HEK293 (cell line): ENCODE measurements around the gene CDK14.
A peak's percentile ranks its signal among the peaks of the same experiment; 100 is the strongest.

Source experiments
- CTCF ChIA-PET: fragments of 350-600 bp; formaldehyde crosslinking; extraction: SDS; loops from one replicate; lab custom pipeline; 2021; ENCODE audit warnings: antibody characterized with exemption; lab: Yijun Ruan, JAX
- POLR2A ChIA-PET: fragments of 300-600 bp; formaldehyde crosslinking; extraction: SDS; loops from one replicate; lab custom pipeline; 2020; ENCODE audit warnings: antibody characterized with exemption, inconsistent platforms; lab: Yijun Ruan, JAX
- H3K27ac ChIP-seq: fragments of 200-500 bp; sonication (Bioruptor generic); 2 replicates; pipeline ENCODE4 v1.5.1; 2014; ENCODE audit warnings: low read depth, low read length, control low read depth, inconsistent platforms; ENCODE audit errors: extremely low read depth
- H3K36me3 ChIP-seq, 2 experiments: fragments of 200-500 bp in 1 of 2; sonication (Bioruptor generic) in 1 of 2; 1 replicate in 1 of 2; 2 replicates in 1 of 2; pipeline ENCODE4 v1.5.1; 2014 to 2017; ENCODE audit warnings: inconsistent platforms in 2 of 2, low read length in 2 of 2; ENCODE audit not compliant: control insufficient read depth in 2 of 2, insufficient read depth in 1 of 2
- H3K4me1 ChIP-seq: fragments of 200-500 bp; sonication (Bioruptor generic); 2 replicates; pipeline ENCODE4 v1.5.1; 2014; ENCODE audit warnings: mild to moderate bottlenecking, low read length, inconsistent platforms; ENCODE audit not compliant: control insufficient read depth, insufficient read depth
- H3K4me3 ChIP-seq: 2 replicates; pipeline ENCODE4 v1.5.1; 2011; ENCODE audit warnings: low read depth, mild to moderate bottlenecking, control low read depth, low read length, moderate library complexity
- H3K9me3 ChIP-seq: fragments of 200-500 bp; sonication (Bioruptor generic); 2 replicates; pipeline ENCODE4 v1.5.1; 2014; ENCODE audit warnings: low read depth, low read length, inconsistent platforms; ENCODE audit not compliant: control insufficient read depth, insufficient read depth
- FEZF1 ChIP-seq: fragments of 450-650 bp; formaldehyde crosslinking; IDR thresholded peaks from 2 replicates; pipeline ENCODE4 v1.5.1; 2016; ENCODE audit warnings: missing biosample characterization, missing genetic modification characterization
- KLF1 ChIP-seq: fragments of 450-650 bp; formaldehyde crosslinking; IDR thresholded peaks from 2 replicates; pipeline ENCODE4 v1.5.1; 2016; ENCODE audit warnings: missing biosample characterization, missing genetic modification characterization
- OSR2 ChIP-seq: fragments of 450-650 bp; formaldehyde crosslinking; IDR thresholded peaks from 2 replicates; pipeline ENCODE4 v1.5.1; 2016; ENCODE audit warnings: missing biosample characterization, missing genetic modification characterization
- OVOL3 ChIP-seq: fragments of 450-650 bp; formaldehyde crosslinking; IDR thresholded peaks from 2 replicates; pipeline ENCODE4 v1.5.1; 2016; ENCODE audit warnings: missing biosample characterization, missing genetic modification characterization
- PRDM1 ChIP-seq: fragments of 450-650 bp; formaldehyde crosslinking; IDR thresholded peaks from 2 replicates; pipeline ENCODE4; 2016; ENCODE audit warnings: missing biosample characterization, missing genetic modification characterization
- TCF7L2 ChIP-seq: IDR thresholded peaks from 2 replicates; pipeline ENCODE4 v1.6.1; 2011; ENCODE audit warnings: low read depth, mild to moderate bottlenecking, inconsistent platforms, low read length, moderate library complexity, borderline replicate concordance
- ZNF239 ChIP-seq: fragments of 450-650 bp; formaldehyde crosslinking; IDR thresholded peaks from 2 replicates; pipeline ENCODE4 v1.5.1; 2016; ENCODE audit warnings: missing biosample characterization, missing genetic modification characterization
- ZNF394 ChIP-seq: fragments of 450-650 bp; formaldehyde crosslinking; IDR thresholded peaks from 2 replicates; pipeline ENCODE4 v1.5.1; 2016; ENCODE audit warnings: missing biosample characterization, missing genetic modification characterization, mild to moderate bottlenecking, moderate library complexity, borderline replicate concordance
- ZNF555 ChIP-seq: fragments of 450-650 bp; formaldehyde crosslinking; conservative IDR thresholded peaks from 2 replicates; pipeline ENCODE4 v1.5.1; 2017; ENCODE audit warnings: missing biosample characterization, mild to moderate bottlenecking, missing genetic modification characterization, inconsistent platforms
- ZNF610 ChIP-seq: fragments of 450-650 bp; formaldehyde crosslinking; IDR thresholded peaks from 2 replicates; pipeline ENCODE4 v1.5.1; 2016; ENCODE audit warnings: missing biosample characterization, missing genetic modification characterization, borderline replicate concordance
- ZNF785 ChIP-seq: fragments of 450-650 bp; formaldehyde crosslinking; IDR thresholded peaks from 2 replicates; pipeline ENCODE4 v1.5.1; 2016; ENCODE audit warnings: missing biosample characterization, missing genetic modification characterization
- ZNF843 ChIP-seq: fragments of 450-650 bp; formaldehyde crosslinking; IDR thresholded peaks from 2 replicates; pipeline ENCODE4 v1.5.1; 2016; ENCODE audit warnings: missing biosample characterization, missing genetic modification characterization
- TF ChIP-seq, protein P1 (sequence below): fragments of 450-650 bp; formaldehyde crosslinking; IDR thresholded peaks from 2 replicates; pipeline ENCODE4 v1.5.1; 2016; ENCODE audit warnings: missing biosample characterization, missing genetic modification characterization
- TF ChIP-seq, protein P2 (sequence below): fragments of 450-650 bp; formaldehyde crosslinking; IDR thresholded peaks from 2 replicates; pipeline ENCODE4 v1.5.1; 2017; ENCODE audit warnings: missing biosample characterization, missing genetic modification characterization
- TF ChIP-seq, protein P3 (sequence below): fragments of 450-650 bp; formaldehyde crosslinking; IDR thresholded peaks from 2 replicates; pipeline ENCODE4 v1.5.1; 2016; ENCODE audit warnings: missing biosample characterization, missing genetic modification characterization
- TF ChIP-seq, protein P4 (sequence below): fragments of 450-650 bp; formaldehyde crosslinking; IDR thresholded peaks from 2 replicates; pipeline ENCODE4 v1.5.1; 2016; ENCODE audit warnings: missing biosample characterization, missing genetic modification characterization
- TF ChIP-seq, protein P5 (sequence below): fragments of 450-650 bp; formaldehyde crosslinking; IDR thresholded peaks from 2 replicates; pipeline ENCODE4 v1.5.1; 2017; ENCODE audit warnings: missing biosample characterization, missing genetic modification characterization
- TF ChIP-seq, protein P6 (sequence below): fragments of 450-650 bp; formaldehyde crosslinking; IDR thresholded peaks from 2 replicates; pipeline ENCODE4 v1.5.1; 2017; ENCODE audit warnings: missing biosample characterization, mild to moderate bottlenecking, missing genetic modification characterization, moderate library complexity

CDK14 gene

DNA sequence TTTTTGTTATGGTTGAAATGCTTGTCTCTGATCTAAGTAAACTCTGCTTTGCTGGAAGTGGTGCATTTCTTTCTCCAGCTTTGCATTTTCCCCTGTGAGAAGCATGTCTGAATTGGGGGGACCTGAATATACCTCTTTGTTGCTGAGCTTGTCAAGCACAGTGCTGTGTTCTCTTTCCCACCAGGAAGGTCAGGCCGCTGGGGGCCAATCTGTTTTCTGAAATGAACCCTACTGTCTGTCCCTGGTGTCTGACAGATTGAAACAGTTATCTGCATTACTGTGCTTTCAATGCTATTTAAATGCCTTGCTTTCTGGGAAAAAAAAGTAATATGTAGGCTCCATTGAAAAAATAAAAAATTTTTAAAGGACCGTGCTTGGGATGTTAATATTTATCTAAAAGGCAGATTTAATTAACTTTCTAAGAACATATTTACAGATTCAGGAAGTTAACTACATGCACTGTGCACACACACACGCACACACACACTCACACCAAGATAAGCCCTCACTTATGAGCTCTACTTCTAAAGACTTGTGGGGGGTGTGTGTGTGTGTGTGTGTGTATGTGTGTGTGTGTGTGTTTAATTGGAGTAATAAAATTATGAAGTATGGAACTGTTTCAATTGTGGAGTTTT, 541.1 kb downstream of the CDK14 start:
- Histone ChIP-seq H3K27ac (no peak overlapping the region), H3K9me3 (no peaks in the 10 kb centered on the region), H3K36me3 (no peaks in the 10 kb centered on the region), H3K4me1 (peaks cover 13% of the 10 kb centered on the region), H3K4me3 (no peak overlapping the region)
- ChIA-PET CTCF (no interaction called here), POLR2A (no interaction called here)
- TF ChIP-seq, protein P1, sequence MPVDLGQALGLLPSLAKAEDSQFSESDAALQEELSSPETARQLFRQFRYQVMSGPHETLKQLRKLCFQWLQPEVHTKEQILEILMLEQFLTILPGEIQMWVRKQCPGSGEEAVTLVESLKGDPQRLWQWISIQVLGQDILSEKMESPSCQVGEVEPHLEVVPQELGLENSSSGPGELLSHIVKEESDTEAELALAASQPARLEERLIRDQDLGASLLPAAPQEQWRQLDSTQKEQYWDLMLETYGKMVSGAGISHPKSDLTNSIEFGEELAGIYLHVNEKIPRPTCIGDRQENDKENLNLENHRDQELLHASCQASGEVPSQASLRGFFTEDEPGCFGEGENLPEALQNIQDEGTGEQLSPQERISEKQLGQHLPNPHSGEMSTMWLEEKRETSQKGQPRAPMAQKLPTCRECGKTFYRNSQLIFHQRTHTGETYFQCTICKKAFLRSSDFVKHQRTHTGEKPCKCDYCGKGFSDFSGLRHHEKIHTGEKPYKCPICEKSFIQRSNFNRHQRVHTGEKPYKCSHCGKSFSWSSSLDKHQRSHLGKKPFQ (tag by site-specific recombination), result peak; percentile 33; the same call in 1 of the 2 replicates
- TF ChIP-seq, protein P2, sequence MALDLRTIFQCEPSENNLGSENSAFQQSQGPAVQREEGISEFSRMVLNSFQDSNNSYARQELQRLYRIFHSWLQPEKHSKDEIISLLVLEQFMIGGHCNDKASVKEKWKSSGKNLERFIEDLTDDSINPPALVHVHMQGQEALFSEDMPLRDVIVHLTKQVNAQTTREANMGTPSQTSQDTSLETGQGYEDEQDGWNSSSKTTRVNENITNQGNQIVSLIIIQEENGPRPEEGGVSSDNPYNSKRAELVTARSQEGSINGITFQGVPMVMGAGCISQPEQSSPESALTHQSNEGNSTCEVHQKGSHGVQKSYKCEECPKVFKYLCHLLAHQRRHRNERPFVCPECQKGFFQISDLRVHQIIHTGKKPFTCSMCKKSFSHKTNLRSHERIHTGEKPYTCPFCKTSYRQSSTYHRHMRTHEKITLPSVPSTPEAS (tag by site-specific recombination), result peak; percentile 72
- TF ChIP-seq OVOL3 (tag by site-specific recombination), result no peak

DNA sequence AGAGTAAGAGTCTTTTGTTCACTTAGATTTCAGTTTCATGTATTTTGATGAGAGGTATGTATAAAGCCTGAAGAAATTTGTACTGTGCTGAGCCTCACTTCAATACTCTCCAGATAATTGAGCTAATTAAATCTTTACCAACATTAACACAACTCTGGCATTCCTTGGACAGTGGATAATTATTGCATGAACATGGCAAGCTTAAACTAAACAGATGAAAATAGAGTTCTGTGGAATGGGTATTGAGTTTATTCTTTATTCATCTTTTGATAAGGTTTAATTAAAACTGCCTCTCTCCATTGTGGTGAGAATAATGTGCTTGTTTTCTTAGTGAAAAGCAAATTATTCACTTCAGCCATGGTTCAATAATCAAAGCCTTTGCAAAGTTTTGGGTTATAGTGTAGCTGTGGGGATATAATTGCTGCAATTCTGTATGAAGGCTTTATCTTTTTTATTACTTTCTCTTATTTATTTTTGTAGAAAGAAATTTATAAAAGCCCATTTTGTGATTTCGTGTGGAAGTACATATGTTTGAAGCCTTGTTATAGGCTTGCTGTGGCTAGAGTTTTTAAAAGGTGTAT, 541.8 kb downstream of the CDK14 start:
- TF ChIP-seq OSR2 (tag by site-specific recombination) (peak; percentile 24; the same call in 1 of the 2 replicates), ZNF610 (tag by site-specific recombination) (no peak), PRDM1 (tag by site-specific recombination) (no peak), ZNF843 (tag by site-specific recombination) (peak; percentile 62; the same call in 1 of the 2 replicates), ZNF394 (tag by site-specific recombination) (no peak), KLF1 (tag by site-specific recombination) (no peak), ZNF555 (tag by site-specific recombination) (no peak), ZNF239 (no peak), TCF7L2 (peak; percentile 90), ZNF785 (no peak), FEZF1 (tag by site-specific recombination) (peak; percentile 41; the same call in 1 of the 2 replicates)
- TF ChIP-seq, protein P3, sequence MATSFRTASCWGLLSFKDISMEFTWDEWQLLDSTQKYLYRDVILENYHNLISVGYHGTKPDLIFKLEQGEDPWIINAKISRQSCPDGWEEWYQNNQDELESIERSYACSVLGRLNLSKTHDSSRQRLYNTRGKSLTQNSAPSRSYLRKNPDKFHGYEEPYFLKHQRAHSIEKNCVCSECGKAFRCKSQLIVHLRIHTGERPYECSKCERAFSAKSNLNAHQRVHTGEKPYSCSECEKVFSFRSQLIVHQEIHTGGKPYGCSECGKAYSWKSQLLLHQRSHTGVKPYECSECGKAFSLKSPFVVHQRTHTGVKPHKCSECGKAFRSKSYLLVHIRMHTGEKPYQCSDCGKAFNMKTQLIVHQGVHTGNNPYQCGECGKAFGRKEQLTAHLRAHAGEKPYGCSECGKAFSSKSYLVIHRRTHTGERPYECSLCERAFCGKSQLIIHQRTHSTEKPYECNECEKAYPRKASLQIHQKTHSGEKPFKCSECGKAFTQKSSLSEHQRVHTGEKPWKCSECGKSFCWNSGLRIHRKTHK (tag by site-specific recombination), result no peak
- TF ChIP-seq, protein P4, sequence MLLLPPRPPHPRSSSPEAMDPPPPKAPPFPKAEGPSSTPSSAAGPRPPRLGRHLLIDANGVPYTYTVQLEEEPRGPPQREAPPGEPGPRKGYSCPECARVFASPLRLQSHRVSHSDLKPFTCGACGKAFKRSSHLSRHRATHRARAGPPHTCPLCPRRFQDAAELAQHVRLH (tag by site-specific recombination), result peak; percentile 31; the same call in 1 of the 2 replicates
- TF ChIP-seq, protein P5, sequence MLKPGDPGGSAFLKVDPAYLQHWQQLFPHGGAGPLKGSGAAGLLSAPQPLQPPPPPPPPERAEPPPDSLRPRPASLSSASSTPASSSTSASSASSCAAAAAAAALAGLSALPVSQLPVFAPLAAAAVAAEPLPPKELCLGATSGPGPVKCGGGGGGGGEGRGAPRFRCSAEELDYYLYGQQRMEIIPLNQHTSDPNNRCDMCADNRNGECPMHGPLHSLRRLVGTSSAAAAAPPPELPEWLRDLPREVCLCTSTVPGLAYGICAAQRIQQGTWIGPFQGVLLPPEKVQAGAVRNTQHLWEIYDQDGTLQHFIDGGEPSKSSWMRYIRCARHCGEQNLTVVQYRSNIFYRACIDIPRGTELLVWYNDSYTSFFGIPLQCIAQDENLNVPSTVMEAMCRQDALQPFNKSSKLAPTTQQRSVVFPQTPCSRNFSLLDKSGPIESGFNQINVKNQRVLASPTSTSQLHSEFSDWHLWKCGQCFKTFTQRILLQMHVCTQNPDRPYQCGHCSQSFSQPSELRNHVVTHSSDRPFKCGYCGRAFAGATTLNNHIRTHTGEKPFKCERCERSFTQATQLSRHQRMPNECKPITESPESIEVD, result peak; percentile 63; the same call in 1 of the 2 replicates
- TF ChIP-seq, protein P6, sequence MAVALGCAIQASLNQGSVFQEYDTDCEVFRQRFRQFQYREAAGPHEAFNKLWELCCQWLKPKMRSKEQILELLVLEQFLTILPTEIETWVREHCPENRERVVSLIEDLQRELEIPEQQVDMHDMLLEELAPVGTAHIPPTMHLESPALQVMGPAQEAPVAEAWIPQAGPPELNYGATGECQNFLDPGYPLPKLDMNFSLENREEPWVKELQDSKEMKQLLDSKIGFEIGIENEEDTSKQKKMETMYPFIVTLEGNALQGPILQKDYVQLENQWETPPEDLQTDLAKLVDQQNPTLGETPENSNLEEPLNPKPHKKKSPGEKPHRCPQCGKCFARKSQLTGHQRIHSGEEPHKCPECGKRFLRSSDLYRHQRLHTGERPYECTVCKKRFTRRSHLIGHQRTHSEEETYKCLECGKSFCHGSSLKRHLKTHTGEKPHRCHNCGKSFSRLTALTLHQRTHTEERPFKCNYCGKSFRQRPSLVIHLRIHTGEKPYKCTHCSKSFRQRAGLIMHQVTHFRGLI, result no peak
- ChIA-PET CTCF (no interaction called here), POLR2A (no interaction called here)
- Histone ChIP-seq H3K27ac (no peak overlapping the region), H3K4me1 (peaks cover 14% of the 10 kb centered on the region), H3K9me3 (no peaks in the 10 kb centered on the region), H3K36me3 (no peaks in the 10 kb centered on the region), H3K4me3 (no peak overlapping the region)
